ENCODE data around the gene TTC13. TPM values are rescaled to one million over a fixed set of nuclear protein-coding genes. Genes with fewer than 3 reads are reported as not detected.

Gene TTC13
- total RNA-seq, 1 experiment from 2014 or later: 35.2 TPM

DNA sequence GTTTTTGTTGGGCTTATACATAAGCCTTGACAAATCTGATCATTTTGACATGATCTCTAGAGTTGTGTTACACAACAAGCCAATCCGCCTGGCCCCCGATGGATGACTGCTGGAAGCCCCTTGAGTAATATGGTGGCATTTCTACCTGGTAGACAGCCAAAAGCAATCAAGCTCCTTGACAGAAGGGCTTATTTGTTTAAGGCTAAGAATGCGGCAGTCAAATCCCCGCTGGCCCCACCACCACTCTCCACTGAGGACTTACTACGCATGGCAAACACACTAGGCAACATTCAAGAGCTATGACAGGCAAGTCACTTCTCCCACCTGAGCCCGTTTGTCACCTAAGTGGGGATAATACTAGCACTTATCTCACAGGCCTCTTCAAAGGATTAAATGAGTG, 77.0 kb downstream of the TTC13 start:
- BruUV-seq (replicated peaks): no TSS peak
- intact Hi-C loops (cut with micrococcal nuclease): no loop called here
- Mint-ChIP-seq H3K27ac (ENCODE audit: low read depth, unreplicated experiment) (no peak overlapping the region), H3K4me1 (ENCODE audit: insufficient read depth, unreplicated experiment) (no peaks in the 10 kb centered on the region), H3K9me3 (ENCODE audit: unreplicated experiment) (no peaks in the 10 kb centered on the region), H3K4me3 (ENCODE audit: unreplicated experiment) (no peak overlapping the region), H3K27me3 (ENCODE audit: insufficient read depth, unreplicated experiment) (no peaks in the 10 kb centered on the region), H3K36me3 (ENCODE audit: insufficient read depth, unreplicated experiment) (peaks cover 11% of the 10 kb centered on the region)
- POLR2A ChIA-PET: interaction anchor here (0.6 kb wide), 1 partner anchor 229 kb away, joined by 4 read pairs; no protein-coding TSS in a partner anchor
- CTCF ChIA-PET: interaction anchor here (0.7 to 1.4 kb wide), 6 partner anchors 9 to 309 kb away, joined by 3 to 7 read pairs (median 3); no protein-coding TSS in a partner anchor
- DNase-seq (ENCODE audit: unreplicated experiment): no peak
- TF ChIP-seq, protein P1, sequence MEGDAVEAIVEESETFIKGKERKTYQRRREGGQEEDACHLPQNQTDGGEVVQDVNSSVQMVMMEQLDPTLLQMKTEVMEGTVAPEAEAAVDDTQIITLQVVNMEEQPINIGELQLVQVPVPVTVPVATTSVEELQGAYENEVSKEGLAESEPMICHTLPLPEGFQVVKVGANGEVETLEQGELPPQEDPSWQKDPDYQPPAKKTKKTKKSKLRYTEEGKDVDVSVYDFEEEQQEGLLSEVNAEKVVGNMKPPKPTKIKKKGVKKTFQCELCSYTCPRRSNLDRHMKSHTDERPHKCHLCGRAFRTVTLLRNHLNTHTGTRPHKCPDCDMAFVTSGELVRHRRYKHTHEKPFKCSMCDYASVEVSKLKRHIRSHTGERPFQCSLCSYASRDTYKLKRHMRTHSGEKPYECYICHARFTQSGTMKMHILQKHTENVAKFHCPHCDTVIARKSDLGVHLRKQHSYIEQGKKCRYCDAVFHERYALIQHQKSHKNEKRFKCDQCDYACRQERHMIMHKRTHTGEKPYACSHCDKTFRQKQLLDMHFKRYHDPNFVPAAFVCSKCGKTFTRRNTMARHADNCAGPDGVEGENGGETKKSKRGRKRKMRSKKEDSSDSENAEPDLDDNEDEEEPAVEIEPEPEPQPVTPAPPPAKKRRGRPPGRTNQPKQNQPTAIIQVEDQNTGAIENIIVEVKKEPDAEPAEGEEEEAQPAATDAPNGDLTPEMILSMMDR (IDR thresholded peaks at IDR 0.05; ENCODE audit: unreplicated experiment): no peak

DNA sequence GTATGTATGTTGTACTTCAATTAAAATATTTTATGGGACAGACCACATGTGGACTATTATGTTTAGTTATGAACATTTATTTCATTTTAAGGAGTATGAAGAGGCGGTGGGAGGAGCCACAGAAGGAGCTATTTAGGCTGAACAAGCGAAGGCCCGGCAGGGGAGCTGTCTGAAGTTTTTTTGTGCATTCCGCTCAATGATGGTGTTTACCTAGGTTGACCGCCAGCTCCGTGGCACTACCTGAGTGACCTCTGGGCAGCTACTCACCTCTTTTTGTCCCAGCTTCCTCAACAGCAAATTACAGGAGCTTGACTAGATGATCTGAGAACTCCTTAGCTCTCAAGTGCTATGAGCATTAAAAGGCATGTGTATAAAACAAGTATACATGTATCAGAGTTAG, 77.7 kb downstream of the TTC13 start:
- ChIA-PET POLR2A (interaction anchor here (0.5 to 0.7 kb wide), 5 partner anchors 21 to 546 kb away, joined by 3 to 4 read pairs (median 3); no protein-coding TSS in a partner anchor), CTCF (interaction anchor here (0.7 to 2.5 kb wide), 5 partner anchors 14 to 310 kb away, joined by 3 to 11 read pairs (median 4); no protein-coding TSS in a partner anchor)
- Mint-ChIP-seq H3K9me3 (ENCODE audit: unreplicated experiment) (no peaks in the 10 kb centered on the region), H3K27ac (ENCODE audit: low read depth, unreplicated experiment) (no peak overlapping the region), H3K36me3 (ENCODE audit: insufficient read depth, unreplicated experiment) (peaks cover 11% of the 10 kb centered on the region), H3K4me1 (ENCODE audit: insufficient read depth, unreplicated experiment) (no peaks in the 10 kb centered on the region), H3K27me3 (ENCODE audit: insufficient read depth, unreplicated experiment) (no peaks in the 10 kb centered on the region), H3K4me3 (ENCODE audit: unreplicated experiment) (no peak overlapping the region)
- no peak for DNase-seq (ENCODE audit: unreplicated experiment)
- TF ChIP-seq, protein P1 (IDR thresholded peaks at IDR 0.05; ENCODE audit: unreplicated experiment): no peak
- intact Hi-C loops (cut with micrococcal nuclease): no loop called here
- no TSS peak for BruUV-seq (replicated peaks)

DNA sequence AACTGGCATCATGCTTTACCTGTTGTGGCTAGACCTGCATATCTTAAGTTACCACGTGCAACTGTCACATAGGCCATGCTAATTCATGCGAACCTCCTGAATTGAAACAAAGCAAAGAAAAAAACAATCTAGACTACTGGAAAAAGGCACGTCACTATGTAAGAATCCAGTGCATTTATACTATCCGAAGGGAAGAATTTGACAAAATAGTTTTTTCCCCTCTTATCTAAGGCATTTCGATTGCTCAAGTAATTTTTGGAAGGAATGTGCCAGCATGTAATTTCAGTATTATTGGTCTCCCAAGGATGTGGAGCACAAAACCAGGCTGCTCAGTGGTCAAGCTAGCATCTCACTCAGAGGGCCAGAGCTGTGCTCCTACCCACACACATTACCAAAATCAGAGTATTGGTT, 78.8 kb downstream of the TTC13 start:
- Mint-ChIP-seq H3K9me3 (ENCODE audit: unreplicated experiment) (no peaks in the 10 kb centered on the region), H3K4me1 (ENCODE audit: insufficient read depth, unreplicated experiment) (no peaks in the 10 kb centered on the region), H3K27ac (ENCODE audit: low read depth, unreplicated experiment) (peak overlapping the region; percentile 1), H3K36me3 (ENCODE audit: insufficient read depth, unreplicated experiment) (peaks cover 4% of the 10 kb centered on the region), H3K4me3 (ENCODE audit: unreplicated experiment) (no peak overlapping the region), H3K27me3 (ENCODE audit: insufficient read depth, unreplicated experiment) (no peaks in the 10 kb centered on the region)
- DNase-seq (ENCODE audit: unreplicated experiment): no peak
- TF ChIP-seq, protein P1 (IDR thresholded peaks at IDR 0.05; ENCODE audit: unreplicated experiment): no peak
- no TSS peak for BruUV-seq (replicated peaks)
- intact Hi-C loops (cut with micrococcal nuclease): no loop called here
- ChIA-PET CTCF (interaction anchor here (1.7 to 2.5 kb wide), 2 partner anchors 17 to 102 kb away, joined by 8 to 11 read pairs; no protein-coding TSS in a partner anchor), POLR2A (interaction anchor here (0.8 to 1.7 kb wide), 3 partner anchors 11 to 79 kb away, joined by 3 read pairs; partner anchors contain the start of genes ARV1 and TTC13)

DNA sequence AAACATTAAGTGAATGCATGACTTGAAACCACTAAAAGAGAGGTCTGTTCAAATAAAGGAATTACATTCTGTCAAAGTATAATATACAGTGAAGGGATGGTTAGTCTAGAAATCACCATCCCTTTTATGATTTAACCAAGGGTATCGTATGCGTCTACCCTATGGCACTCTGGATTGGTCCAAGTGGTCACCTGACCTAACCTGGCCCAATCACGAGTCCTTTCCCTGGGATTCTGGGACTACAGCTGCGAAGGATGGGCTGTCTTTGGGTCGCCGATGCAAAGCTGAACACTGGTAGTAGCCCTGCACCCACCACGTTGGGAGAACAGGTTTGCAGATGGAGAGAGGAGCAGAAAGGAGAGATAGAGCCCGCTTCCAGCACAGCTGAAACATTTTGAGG, 79.9 kb downstream of the TTC13 start:
- no peak for DNase-seq (ENCODE audit: unreplicated experiment)
- H3K27ac Mint-ChIP-seq (ENCODE audit: low read depth, unreplicated experiment): no peak overlapping the region
- peaks cover 4% of the 10 kb centered on the region for H3K36me3 Mint-ChIP-seq (ENCODE audit: insufficient read depth, unreplicated experiment)
- TF ChIP-seq, protein P1 (IDR thresholded peaks at IDR 0.05; ENCODE audit: unreplicated experiment): no peak
- ChIA-PET CTCF (interaction anchor here (0.6 to 2.5 kb wide), 4 partner anchors 18 to 530 kb away, joined by 4 to 11 read pairs (median 6); no protein-coding TSS in a partner anchor), POLR2A (interaction anchor here (0.8 to 1.7 kb wide), 3 partner anchors 12 to 80 kb away, joined by 3 read pairs; partner anchors contain the start of genes ARV1 and TTC13)
- no peaks in the 10 kb centered on the region for H3K27me3 Mint-ChIP-seq (ENCODE audit: insufficient read depth, unreplicated experiment)
- no peaks in the 10 kb centered on the region for H3K4me1 Mint-ChIP-seq (ENCODE audit: insufficient read depth, unreplicated experiment)
- H3K9me3 Mint-ChIP-seq (ENCODE audit: unreplicated experiment): no peaks in the 10 kb centered on the region
- no TSS peak for BruUV-seq (replicated peaks)
- intact Hi-C loops (cut with micrococcal nuclease): no loop called here
- no peak overlapping the region for H3K4me3 Mint-ChIP-seq (ENCODE audit: unreplicated experiment)
